ENCODE data around the gene TECPR1.

TECPR1 gene

DNA sequence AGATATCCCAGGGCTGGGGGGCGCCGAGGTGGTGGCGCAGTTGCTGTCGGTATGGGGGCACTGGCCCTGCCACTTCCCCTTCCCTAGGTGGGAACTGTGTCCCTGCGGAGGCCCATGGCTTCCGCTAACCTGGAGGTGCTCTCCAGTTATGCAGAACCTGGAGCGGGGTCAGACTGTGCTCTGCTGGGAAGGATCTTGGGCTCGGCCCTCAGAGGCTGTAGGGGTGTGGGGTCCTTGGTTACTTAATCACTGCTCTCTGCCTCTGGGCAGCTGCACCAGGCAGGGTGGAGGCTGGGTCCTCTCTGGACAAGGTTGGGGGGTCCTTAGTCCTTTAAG lies 31.8 kb upstream of the TECPR1 start:
- H3K27ac ChIP-seq (ENCODE audit: low read depth, low read length) = no peak overlapping the region
- no peak overlapping the region for H3K9ac ChIP-seq (ENCODE audit: low read length)

DNA sequence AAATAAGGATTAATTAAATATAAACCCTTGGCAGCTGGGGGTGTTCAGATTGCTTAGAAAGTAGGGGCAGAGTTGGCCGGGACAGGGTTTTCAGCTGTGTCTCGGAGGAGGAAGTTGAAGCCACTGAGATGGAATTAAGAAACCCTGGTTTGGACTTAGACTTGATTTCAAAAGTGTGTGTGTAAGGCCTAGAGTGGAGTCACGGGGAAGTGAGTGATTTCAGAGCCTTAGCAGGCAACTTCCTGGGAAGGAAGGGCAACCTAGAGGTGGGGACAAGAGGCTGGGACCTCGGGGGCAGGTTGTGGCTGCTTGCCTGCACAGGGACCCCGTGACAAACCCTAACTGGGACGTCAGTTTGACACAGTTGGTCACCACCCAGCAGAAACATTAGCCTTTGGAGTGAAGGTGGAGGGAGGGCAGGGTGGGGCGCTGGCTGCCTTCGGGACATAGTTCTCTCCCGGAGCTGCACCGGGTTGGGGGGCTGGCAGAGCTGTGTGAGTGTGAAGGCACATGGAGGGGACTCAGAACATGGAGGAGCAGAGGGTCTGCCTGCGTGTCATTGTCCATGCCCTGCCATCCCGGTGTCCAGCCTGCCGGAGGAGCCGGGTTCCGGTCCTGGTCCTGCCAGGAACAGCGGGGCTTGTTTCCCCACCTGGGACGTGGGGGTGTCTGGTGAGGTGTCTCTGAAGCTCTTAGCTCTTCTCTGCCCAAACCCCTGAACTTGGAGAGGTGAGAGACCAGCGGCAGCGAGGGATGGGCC lies 31.3 kb upstream of the TECPR1 start:
- no peak overlapping the region for H3K4me2 ChIP-seq (ENCODE audit: low read depth, low read length, poor library complexity, severe bottlenecking)
- no peak overlapping the region for H3K4me3 ChIP-seq (ENCODE audit: insufficient read depth, low read length, poor library complexity, severe bottlenecking)

More for the DNA sequence above, 31.8 kb upstream of the TECPR1 start:
- no peak overlapping the region for H3K4me3 ChIP-seq (ENCODE audit: insufficient read depth, low read length, poor library complexity, severe bottlenecking)
- no peaks in the 10 kb centered on the region for H3K36me3 ChIP-seq (ENCODE audit: low read length)
- no peak overlapping the region for H3K4me2 ChIP-seq (ENCODE audit: low read depth, low read length, poor library complexity, severe bottlenecking)
- H3K27me3 ChIP-seq (ENCODE audit: low read length) = no peaks in the 10 kb centered on the region
- TF ChIP-seq EZH2phosphoT487 (conservative IDR thresholded peaks at IDR 0.05; ENCODE audit: low read length) = no peak
- TF ChIP-seq, protein P1, sequence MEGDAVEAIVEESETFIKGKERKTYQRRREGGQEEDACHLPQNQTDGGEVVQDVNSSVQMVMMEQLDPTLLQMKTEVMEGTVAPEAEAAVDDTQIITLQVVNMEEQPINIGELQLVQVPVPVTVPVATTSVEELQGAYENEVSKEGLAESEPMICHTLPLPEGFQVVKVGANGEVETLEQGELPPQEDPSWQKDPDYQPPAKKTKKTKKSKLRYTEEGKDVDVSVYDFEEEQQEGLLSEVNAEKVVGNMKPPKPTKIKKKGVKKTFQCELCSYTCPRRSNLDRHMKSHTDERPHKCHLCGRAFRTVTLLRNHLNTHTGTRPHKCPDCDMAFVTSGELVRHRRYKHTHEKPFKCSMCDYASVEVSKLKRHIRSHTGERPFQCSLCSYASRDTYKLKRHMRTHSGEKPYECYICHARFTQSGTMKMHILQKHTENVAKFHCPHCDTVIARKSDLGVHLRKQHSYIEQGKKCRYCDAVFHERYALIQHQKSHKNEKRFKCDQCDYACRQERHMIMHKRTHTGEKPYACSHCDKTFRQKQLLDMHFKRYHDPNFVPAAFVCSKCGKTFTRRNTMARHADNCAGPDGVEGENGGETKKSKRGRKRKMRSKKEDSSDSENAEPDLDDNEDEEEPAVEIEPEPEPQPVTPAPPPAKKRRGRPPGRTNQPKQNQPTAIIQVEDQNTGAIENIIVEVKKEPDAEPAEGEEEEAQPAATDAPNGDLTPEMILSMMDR (IDR thresholded peaks at IDR 0.05; ENCODE audit: insufficient read depth, low read length, poor library complexity, severe bottlenecking) = no peak
- H3K79me2 ChIP-seq (ENCODE audit: insufficient read depth, low read length) = no peaks in the 10 kb centered on the region
- H3K9me2 ChIP-seq (replicated peaks; ENCODE audit: insufficient read depth, low read length) = no peaks in the 10 kb centered on the region
- H3F3A ChIP-seq (ENCODE audit: insufficient read depth) = no peaks in the 10 kb centered on the region
- H3K9me3 ChIP-seq (ENCODE audit: insufficient read depth, low read length) = no peaks in the 10 kb centered on the region
- H2AFZ ChIP-seq (ENCODE audit: low read depth, low read length, severe bottlenecking) = no peak overlapping the region
- no peaks in the 10 kb centered on the region for H4K20me1 ChIP-seq (ENCODE audit: low read depth, low read length)

DNA sequence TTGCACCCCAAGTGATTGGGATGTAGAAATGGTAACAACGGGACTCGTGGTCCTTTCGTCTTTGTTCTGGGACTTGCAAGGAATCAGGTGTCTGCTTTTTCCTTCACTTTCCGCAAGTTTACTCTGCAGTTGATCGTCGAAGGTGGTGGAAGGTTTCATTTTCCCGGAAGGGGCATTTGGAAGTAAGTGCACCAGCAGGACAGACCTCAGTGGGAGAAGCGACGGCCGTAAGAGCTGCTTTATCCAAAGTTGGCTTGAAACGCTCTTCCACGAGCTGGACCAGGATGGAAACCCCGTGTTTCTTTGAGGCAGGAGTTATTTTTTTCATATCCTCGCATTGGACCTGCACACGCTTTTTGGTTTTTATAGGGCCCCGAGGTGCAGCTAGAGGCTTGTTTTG lies 30.7 kb upstream of the TECPR1 start:
- Histone ChIP-seq H3K36me3 (ENCODE audit: low read length) (no peaks in the 10 kb centered on the region), H4K20me1 (ENCODE audit: low read depth, low read length) (no peaks in the 10 kb centered on the region), H3K27ac (ENCODE audit: low read depth, low read length) (no peak overlapping the region), H2AFZ (ENCODE audit: low read depth, low read length, severe bottlenecking) (no peak overlapping the region), H3F3A (ENCODE audit: insufficient read depth) (no peaks in the 10 kb centered on the region), H3K4me2 (ENCODE audit: low read depth, low read length, poor library complexity, severe bottlenecking) (peak overlapping the region; percentile 85), H3K4me3 (ENCODE audit: insufficient read depth, low read length, poor library complexity, severe bottlenecking) (no peak overlapping the region), H3K9me2 (replicated peaks; ENCODE audit: insufficient read depth, low read length) (no peaks in the 10 kb centered on the region), H3K79me2 (ENCODE audit: insufficient read depth, low read length) (no peaks in the 10 kb centered on the region), H3K9ac (ENCODE audit: low read length) (no peak overlapping the region), H3K9me3 (ENCODE audit: insufficient read depth, low read length) (no peaks in the 10 kb centered on the region), H3K27me3 (ENCODE audit: low read length) (no peaks in the 10 kb centered on the region)
- TF ChIP-seq, protein P1 (IDR thresholded peaks at IDR 0.05; ENCODE audit: insufficient read depth, low read length, poor library complexity, severe bottlenecking) = no peak
- TF ChIP-seq EZH2phosphoT487 (conservative IDR thresholded peaks at IDR 0.05; ENCODE audit: low read length) = no peak

More for the DNA sequence above, 31.3 kb upstream of the TECPR1 start:
- Histone ChIP-seq H3K9ac (ENCODE audit: low read length) (no peak overlapping the region), H3K27me3 (ENCODE audit: low read length) (no peaks in the 10 kb centered on the region), H3K36me3 (ENCODE audit: low read length) (no peaks in the 10 kb centered on the region), H3K27ac (ENCODE audit: low read depth, low read length) (no peak overlapping the region), H4K20me1 (ENCODE audit: low read depth, low read length) (no peaks in the 10 kb centered on the region), H2AFZ (ENCODE audit: low read depth, low read length, severe bottlenecking) (no peak overlapping the region), H3K79me2 (ENCODE audit: insufficient read depth, low read length) (no peaks in the 10 kb centered on the region), H3K9me2 (replicated peaks; ENCODE audit: insufficient read depth, low read length) (no peaks in the 10 kb centered on the region), H3K9me3 (ENCODE audit: insufficient read depth, low read length) (no peaks in the 10 kb centered on the region), H3F3A (ENCODE audit: insufficient read depth) (no peaks in the 10 kb centered on the region)
- TF ChIP-seq, protein P1 (IDR thresholded peaks at IDR 0.05; ENCODE audit: insufficient read depth, low read length, poor library complexity, severe bottlenecking) = no peak
- no peak for TF ChIP-seq EZH2phosphoT487 (conservative IDR thresholded peaks at IDR 0.05; ENCODE audit: low read length)

All from SU-DHL-6 (cell line).